ENCODE data around the gene MFSD2B.

- TF ChIP-seq CTCF (IDR thresholded peaks at IDR 0.05) (no peak), NR2C2 (CRISPR knock-in tag; IDR thresholded peaks at IDR 0.05) (no peak), TEAD1 (CRISPR knock-in tag; IDR thresholded peaks at IDR 0.05) (no peak), MAX (CRISPR knock-in tag; IDR thresholded peaks at IDR 0.05) (peak; percentile 29)
Observed at GRCh38 chr2:24009367-24009679, 562 bp upstream of the MFSD2B start.

All from WTC11 (cell line).